OCI-LY1 (cell line): Measurements from ENCODE around the gene AMH.

Source experiments
- H2AFZ ChIP-seq: fragments of 200-600 bp; sonication (generic), shearing (Covaris generic); 2 replicates; pipeline ENCODE4 v1.6.0; 2014; ENCODE audit warnings: antibody characterized with exemption, mild to moderate bottlenecking, low read length
- H3F3A ChIP-seq: fragments of 200-600 bp; sonication (generic), shearing (Covaris generic); 2 replicates; pipeline ENCODE4 v1.6.0; 2014; ENCODE audit warnings: mild to moderate bottlenecking, antibody characterized with exemption, low read length, moderate library complexity; ENCODE audit not compliant: insufficient read depth
- H3K27ac ChIP-seq: fragments of 200-600 bp; sonication (generic); 2 replicates; pipeline ENCODE4 v1.5.1; 2014; ENCODE audit warnings: low read length, mixed run types, mild to moderate bottlenecking, low read depth; ENCODE audit not compliant: poor library complexity, severe bottlenecking
- H3K27me3 ChIP-seq: fragments of 200-600 bp; sonication (generic); 2 replicates; pipeline ENCODE4 v1.6.0; 2014; ENCODE audit warnings: antibody characterized with exemption, mild to moderate bottlenecking, low read length, moderate library complexity; ENCODE audit not compliant: insufficient read depth
- H3K36me3 ChIP-seq: fragments of 200-600 bp; sonication (generic); 2 replicates; pipeline ENCODE4 v1.6.1; 2014; ENCODE audit warnings: mild to moderate bottlenecking, antibody characterized with exemption, low read length, moderate library complexity, mixed read lengths; ENCODE audit not compliant: insufficient read depth
- H3K4me1 ChIP-seq: fragments of 200-600 bp; sonication (generic); 2 replicates; pipeline ENCODE4 v1.5.1; 2014; ENCODE audit warnings: mild to moderate bottlenecking, low read length, moderate library complexity; ENCODE audit not compliant: insufficient read depth, severe bottlenecking
- H3K4me2 ChIP-seq: fragments of 200-600 bp; sonication (generic), shearing (Covaris generic); 2 replicates; pipeline ENCODE4 v1.6.1; 2014; ENCODE audit warnings: low read length
- H3K4me3 ChIP-seq: fragments of 200-600 bp; sonication (generic); 2 replicates; pipeline ENCODE4 v1.5.1; 2014; ENCODE audit warnings: low read length, low read depth, mild to moderate bottlenecking, mixed read lengths; ENCODE audit not compliant: poor library complexity, severe bottlenecking
- H3K79me2 ChIP-seq: fragments of 200-600 bp; shearing (Covaris generic); 2 replicates; pipeline ENCODE4 v1.6.1; 2016; ENCODE audit warnings: mixed run types, low read length, mixed read lengths; ENCODE audit not compliant: insufficient read depth
- H3K9ac ChIP-seq: fragments of 200-600 bp; sonication (generic), shearing (Covaris generic); 2 replicates; pipeline ENCODE4 v1.6.1; 2014; ENCODE audit warnings: mild to moderate bottlenecking, low read length, mixed read lengths
- H3K9me2 ChIP-seq: fragments of 200-600 bp; sonication (generic), shearing (Covaris generic); 2 replicates; pipeline ENCODE4 v1.6.1; 2014; ENCODE audit warnings: low read depth, mild to moderate bottlenecking, low read length, mixed read lengths
- H3K9me3 ChIP-seq: fragments of 200-600 bp; shearing (Covaris generic); 2 replicates; pipeline ENCODE4 v1.6.1; 2014; ENCODE audit warnings: low read length, mixed read lengths
- H4K20me1 ChIP-seq: fragments of 200-600 bp; sonication (generic), shearing (Covaris generic); 2 replicates; pipeline ENCODE4 v1.6.0; 2016; ENCODE audit warnings: mild to moderate bottlenecking, low read length; ENCODE audit not compliant: insufficient read depth
- CTCF ChIP-seq: fragments of 200-600 bp; sonication (generic), shearing (Covaris generic); IDR thresholded peaks from 2 replicates; pipeline ENCODE4 v1.5.1; 2017; ENCODE audit warnings: mild to moderate bottlenecking, antibody characterized with exemption, low read length, moderate library complexity, mixed read lengths
- EZH2 ChIP-seq: fragments of 200-600 bp; sonication (generic), shearing (Covaris generic); IDR thresholded peaks from 2 replicates; pipeline ENCODE4 v1.8.0; 2017; ENCODE audit warnings: borderline replicate concordance, mixed run types, mild to moderate bottlenecking, antibody characterized with exemption, low read length, moderate library complexity, mixed read lengths

The AMH gene

GRCh38 chr19:2255112-2255845 lies 6.2 kb downstream of the AMH start:
- Histone ChIP-seq H3K4me2 (no peak overlapping the region), H3K36me3 (no peaks in the 10 kb centered on the region; the same call in 1 of the 2 replicates), H2AFZ (no peak overlapping the region), H3K79me2 (no peaks in the 10 kb centered on the region), H4K20me1 (no peaks in the 10 kb centered on the region), H3K9ac (no peak overlapping the region), H3K4me1 (peaks cover 30% of the 10 kb centered on the region), H3F3A (no peaks in the 10 kb centered on the region), H3K9me2 (no peaks in the 10 kb centered on the region), H3K4me3 (no peak overlapping the region), H3K27me3 (no peaks in the 10 kb centered on the region), H3K27ac (no peak overlapping the region), H3K9me3 (no peaks in the 10 kb centered on the region)
- TF ChIP-seq EZH2 (no peak), CTCF (no peak)

GRCh38 chr19:2255982-2256685 lies 7.0 kb downstream of the AMH start, which contains the start of gene JSRP1:
Gene JSRP1, minus strand, starts transcription at chr19:2256417. Its CDS starts 1,103 bp downstream, at chr19:2255314.
- Histone ChIP-seq H2AFZ (no peak within 1 kb of the TSS), H3K9ac (peak within 1 kb of the TSS; percentile 27; the same call in 1 of the 2 replicates), H3K9me2 (no peaks in the 10 kb centered on the region), H3K9me3 (no peaks in the 10 kb centered on the region), H3K4me2 (peak within 1 kb of the TSS; percentile 57), H3K27me3 (no peaks in the 10 kb centered on the region), H3K36me3 (no peaks in the 10 kb centered on the region; the same call in 1 of the 2 replicates), H3K4me3 (peak within 1 kb of the TSS; percentile 45), H3K79me2 (no peaks in the 10 kb centered on the region), H4K20me1 (no peaks in the 10 kb centered on the region), H3K4me1 (peaks cover 30% of the 10 kb centered on the region), H3F3A (no peaks in the 10 kb centered on the region), H3K27ac (peak within 1 kb of the TSS; percentile 93)
- TF ChIP-seq EZH2 (no peak), CTCF (no peak)

- Histone ChIP-seq H3F3A (no peaks in the 10 kb centered on the region), H3K27me3 (no peaks in the 10 kb centered on the region), H3K4me1 (peaks cover 31% of the 10 kb centered on the region), H3K9ac (no peak overlapping the region), H4K20me1 (no peaks in the 10 kb centered on the region), H3K4me3 (no peak overlapping the region), H3K36me3 (no peaks in the 10 kb centered on the region), H3K27ac (peak overlapping the region; percentile 93), H3K79me2 (no peaks in the 10 kb centered on the region), H2AFZ (no peak overlapping the region), H3K9me2 (no peaks in the 10 kb centered on the region), H3K4me2 (no peak overlapping the region), H3K9me3 (no peaks in the 10 kb centered on the region)
- no peak for TF ChIP-seq CTCF
- no peak for TF ChIP-seq EZH2
Measured at GRCh38 chr19:2259336-2259735, 10.2 kb downstream of the AMH start.
